HG03521 (cell line): Measurements from ENCODE around the gene TRMT1.
"Not testable (repeated sequence)": the region's sequence is repeated elsewhere in the genome, so short reads cannot be mapped to it uniquely, and the experiment has no call there.

Source experiments
- ATAC-seq: cut with Tn5 transposase; IDR thresholded peaks from one replicate; pipeline ENCODE4 v1.9.1; 2021; ENCODE audit warnings: mild to moderate bottlenecking, moderate library complexity; ENCODE audit not compliant: unreplicated experiment

The TRMT1 gene

GRCh38 chr19:13116282-13117175, at the start of gene TRMT1:
TRMT1 (minus strand) TSS chr19:13116740; CDS start chr19:13116399, 341 bp downstream.
- peak; percentile 38 for ATAC-seq

DNA sequence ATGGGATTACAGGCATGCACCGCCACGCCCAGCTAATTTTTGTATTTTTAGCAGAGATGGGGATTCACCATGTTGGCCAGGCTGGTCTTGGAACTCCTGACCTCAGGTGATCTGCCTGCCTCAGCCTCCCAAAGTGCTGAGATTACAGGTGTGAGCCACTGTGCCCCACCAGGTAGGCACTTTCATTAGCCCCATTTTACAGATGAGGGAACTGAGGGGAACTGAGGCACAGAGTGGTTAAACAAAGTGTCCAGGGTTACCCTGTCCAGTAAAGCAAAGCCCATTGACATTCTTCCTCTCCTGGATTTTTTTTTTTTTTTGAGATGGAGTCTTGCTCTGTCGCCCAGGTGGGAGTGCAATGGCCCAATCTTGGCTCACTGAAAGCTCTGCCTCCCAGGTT, 49.6 kb upstream of the TRMT1 start:
- ATAC-seq: not testable (repeated sequence)

DNA sequence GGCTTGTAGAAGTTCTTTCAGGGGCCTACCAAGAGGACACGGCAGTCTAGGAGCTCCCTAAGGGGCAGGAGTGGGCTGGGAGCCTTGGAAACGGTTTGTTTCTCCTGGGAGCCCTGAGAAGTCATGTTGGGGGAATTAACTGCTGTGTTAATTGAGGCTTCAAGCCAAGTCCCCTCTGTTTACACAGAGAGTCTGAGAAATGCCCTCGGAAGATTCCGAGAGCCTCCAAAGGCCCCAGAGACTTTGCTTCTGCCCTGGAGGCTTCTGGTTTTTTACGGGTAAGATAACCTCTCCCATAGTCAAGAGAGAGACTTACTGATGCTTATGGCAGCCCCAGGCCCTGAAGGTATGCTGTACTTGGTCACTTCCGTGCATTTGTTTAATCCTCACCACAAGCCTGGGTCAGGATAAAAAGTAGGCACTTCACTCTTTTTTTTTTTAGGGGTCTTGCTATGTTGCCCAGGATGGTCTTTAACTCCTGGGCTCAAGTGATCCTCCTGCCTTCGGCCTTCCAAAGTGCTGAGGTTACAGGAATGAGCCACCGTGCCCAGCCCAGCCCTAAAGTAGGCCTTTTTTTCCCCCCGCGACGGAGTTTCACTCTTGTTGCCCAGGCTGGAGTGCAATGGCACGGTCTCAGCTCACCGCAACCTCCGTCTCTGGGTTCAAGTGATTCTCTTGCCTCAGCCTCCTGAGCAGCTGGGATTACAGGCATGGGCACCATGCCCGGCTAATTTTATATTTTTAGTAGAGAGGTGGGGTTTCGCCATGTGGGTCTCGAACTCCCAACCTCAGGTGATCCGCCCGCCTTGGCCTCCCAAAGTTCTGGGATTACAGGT, 48.8 kb upstream of the TRMT1 start:
- no peak for ATAC-seq

DNA sequence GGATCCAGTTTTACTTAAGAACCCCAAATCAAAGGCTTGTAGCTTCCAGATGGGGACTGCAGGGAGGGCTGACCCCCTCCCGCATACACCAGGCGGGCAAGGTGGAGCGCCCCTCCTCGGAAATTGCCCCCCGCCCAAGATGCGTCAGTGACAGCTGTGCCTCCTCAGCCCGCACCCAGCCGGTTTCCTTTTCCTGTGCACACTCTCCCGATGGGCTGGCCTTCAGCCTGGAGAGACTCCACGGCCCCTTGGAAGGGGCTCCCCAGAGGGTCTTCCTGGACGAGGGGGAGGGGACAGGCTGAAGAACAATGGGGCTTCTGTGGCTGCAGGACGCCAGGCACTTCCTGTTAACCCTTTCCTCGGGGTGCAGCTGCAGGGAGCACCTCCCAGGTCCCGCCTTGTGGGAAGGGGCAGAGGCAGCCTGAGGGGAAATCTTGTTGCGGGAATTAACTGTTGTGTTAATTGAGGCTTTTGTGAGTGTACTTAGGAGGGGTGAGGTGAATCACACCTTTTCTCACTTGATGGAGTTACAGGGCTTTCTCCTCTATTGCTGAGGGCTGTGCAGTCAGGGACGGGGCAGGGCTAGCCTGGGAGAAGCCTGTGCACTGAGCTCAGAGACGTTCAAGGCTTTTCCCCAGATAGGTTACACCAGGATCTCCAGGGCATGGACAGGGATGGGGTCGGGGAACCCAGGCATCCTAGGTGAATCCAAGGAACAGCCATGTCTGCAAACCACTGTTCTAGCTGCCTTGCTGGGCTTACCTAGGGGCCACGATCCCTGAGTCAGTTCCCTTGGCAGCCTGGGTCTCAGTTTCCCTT, 48.0 kb upstream of the TRMT1 start:
- no peak for ATAC-seq

GRCh38 chr19:13163609-13164342, 47.2 kb upstream of the TRMT1 start:
- ATAC-seq: no peak

- ATAC-seq: peak; percentile 37
These were observed 46.4 kb upstream of the TRMT1 start for GRCh38 chr19:13162724-13163608.

GRCh38 chr19:13160557-13160956, 44.0 kb upstream of the TRMT1 start:
- no peak for ATAC-seq

- no peak for ATAC-seq
These were observed 43.2 kb upstream of the TRMT1 start for GRCh38 chr19:13159713-13160112.

DNA sequence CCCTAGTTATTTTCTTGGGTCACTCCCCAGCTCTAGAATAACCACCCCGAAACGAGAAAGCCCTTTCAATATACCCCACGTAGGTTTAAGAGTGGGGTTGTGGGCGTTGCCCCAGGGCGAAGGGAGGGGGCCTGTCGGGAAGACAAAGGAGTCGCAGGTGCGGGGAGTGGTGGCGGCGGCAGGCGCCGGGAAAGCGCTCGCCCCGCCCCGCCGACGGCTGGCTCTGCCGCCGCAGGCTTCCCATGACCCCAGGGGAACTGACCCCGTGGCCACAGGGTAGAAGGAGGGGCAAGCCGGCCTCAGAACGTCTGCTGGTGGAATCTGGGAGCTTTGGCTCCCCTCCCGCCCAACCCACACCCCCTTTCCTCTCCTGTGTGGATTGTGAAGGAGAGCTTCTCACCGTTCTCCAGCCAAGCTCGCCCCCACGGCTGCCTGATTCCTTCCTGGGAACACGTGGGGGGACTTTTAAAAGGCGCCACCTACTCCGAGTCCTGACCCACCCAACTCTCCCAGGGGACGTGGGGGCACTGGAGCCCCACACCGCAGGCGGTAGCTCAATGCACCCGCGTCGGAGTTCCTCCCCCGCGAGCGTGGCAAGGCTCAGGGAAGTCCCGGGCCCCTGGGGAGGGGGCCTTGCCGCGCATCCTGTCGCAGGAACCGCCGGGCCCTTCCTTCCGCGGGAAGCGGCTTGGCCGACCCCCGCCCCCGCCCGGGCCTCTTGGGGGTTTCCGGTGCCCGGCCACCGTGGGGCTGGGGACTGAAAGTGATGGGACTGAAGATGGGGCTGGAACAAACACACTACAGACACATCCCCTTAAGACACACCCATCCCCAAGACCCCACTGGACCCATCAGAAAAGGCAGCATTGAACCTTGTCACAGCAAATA, 39.2 kb upstream of the TRMT1 start:
- ATAC-seq: no peak

DNA sequence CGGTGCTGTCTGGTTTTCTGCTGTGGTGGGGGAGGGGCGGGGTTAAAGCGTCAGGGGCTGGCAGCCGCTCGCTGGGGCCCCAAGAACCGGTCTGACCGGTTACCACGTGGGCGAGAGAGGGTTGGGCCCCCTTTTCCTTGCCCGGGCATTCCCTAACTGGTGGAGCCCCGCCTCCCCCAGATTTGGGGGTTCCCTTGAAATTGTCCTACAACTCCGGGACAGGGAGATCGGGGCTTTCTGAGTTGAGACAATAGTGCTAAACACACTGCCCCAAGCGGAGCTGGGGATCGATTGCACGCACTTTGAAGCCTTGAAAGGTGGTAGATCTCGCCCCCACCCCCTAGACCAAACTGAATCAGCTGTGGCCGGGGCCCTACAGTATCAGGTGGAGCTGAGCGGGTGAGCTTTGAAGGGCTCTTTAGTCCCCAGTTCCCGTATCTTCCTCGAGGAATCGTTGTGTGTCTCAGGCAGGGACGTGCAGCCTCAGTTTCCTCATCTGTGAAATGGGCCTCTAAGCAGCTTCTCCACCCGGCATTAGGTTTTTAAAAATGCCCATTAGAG, 38.5 kb upstream of the TRMT1 start:
- ATAC-seq: no peak

- ATAC-seq: no peak
These were observed 37.8 kb upstream of the TRMT1 start for GRCh38 chr19:13154241-13154778.

DNA sequence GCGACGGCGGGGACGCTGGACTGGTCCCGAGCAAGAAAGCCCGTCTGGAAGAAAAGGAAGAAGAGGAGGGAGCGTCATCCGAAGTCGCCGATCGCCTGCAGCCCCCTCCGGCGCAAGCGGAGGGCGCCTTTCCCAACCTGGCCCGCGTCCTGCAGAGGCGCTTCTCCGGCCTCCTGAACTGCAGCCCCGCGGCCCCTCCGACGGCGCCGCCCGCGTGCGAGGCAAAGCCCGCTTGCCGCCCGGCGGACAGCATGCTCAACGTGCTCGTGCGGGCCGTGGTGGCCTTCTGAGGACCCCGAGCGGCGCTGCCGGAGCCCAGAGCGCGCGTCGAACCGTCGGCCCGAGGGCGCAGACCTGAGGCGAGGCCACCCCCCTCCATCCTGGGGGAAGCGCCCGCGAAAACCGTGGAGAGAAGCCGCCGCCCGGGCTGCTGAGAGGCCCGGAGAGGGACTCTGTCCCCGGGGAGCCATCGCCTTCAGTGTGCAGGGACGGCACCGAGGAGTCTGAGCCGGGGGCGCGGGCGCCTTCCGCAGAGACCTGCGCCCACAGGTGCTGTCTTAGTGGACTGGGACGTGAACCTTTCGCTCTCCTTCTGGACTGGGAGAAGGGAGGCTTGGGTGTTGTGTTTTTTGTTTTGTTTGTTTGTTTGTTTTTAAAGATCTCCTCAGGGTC, 37.2 kb upstream of the TRMT1 start:
- ATAC-seq: no peak

GRCh38 chr19:13152974-13153568, 36.5 kb upstream of the TRMT1 start:
- ATAC-seq: peak; percentile 30

- peak; percentile 6 for ATAC-seq
These were observed 35.9 kb upstream of the TRMT1 start for GRCh38 chr19:13152356-13152973.

DNA sequence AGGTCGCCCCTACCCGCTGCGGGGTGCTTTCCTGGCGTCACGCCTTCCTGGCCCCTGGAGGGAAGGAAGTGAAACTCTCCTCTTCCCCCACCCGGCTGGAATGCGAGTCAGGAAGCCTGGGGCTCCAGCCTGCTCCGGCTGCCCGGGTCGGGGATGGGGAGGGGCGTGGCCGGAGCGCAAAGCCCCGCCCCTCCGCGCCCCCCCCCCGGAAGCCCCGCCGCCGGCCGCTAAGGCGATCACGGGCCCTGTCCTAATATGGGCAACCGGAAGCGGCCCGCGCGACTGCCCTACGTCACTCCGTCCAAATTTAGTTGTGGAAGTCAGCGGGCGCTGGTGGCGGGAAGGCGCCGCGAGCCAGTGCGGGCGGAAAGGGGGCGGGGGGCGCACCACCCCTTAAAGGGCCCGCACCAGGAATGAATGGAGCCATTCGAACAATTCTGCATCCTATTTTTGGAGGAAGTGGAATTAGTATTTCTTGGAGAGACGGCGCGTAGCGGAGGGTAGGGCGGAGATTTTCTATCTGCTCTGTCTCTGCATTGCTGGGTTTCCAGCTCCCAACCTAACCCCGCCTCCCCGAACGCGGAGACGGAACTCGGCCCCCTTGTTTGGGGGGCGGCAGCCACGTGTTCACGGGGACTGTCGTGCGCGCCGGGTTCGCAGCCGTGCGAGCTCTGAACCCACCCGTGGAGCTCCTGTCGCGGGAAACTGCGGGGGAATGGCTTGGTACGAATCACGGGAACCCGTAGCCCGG, 35.2 kb upstream of the TRMT1 start:
- ATAC-seq: peak; percentile 35
